Panc1 (cell line): ENCODE data around the gene CDCA4. TPM values are rescaled to one million over a fixed set of nuclear protein-coding genes. Genes with fewer than 3 reads are reported as not detected.
A peak's percentile ranks its signal among the peaks of the same experiment; 100 is the strongest.
"Not testable (repeated sequence)": the region's sequence is repeated elsewhere in the genome, so short reads cannot be mapped to it uniquely, and the experiment has no call there.

Experiments used
- ATAC-seq: fragments of 200-7000 bp; cut with Tn5 transposase; 2 replicates; pipeline ENCODE4 v1.9.1; 2020; ENCODE audit warnings: mild to moderate bottlenecking, moderate library complexity
- BruUV-seq: library from RNA; stranded (reverse); fragments of 400-500 nt; replicated peaks from 2 replicates; lab custom pipeline; 2021; lab: Mats Ljungman, UMichigan
- CTCF ChIA-PET: fragments of 300-600 bp; sonication (Branson Sonifier 250); formaldehyde crosslinking; loops from one replicate; lab custom pipeline; 2022; ENCODE audit warnings: antibody characterized with exemption; lab: Charles Lee
- POLR2A ChIA-PET: fragments of 300-600 bp; sonication (Branson Sonifier 250); formaldehyde crosslinking; loops from one replicate; lab custom pipeline; 2022; ENCODE audit warnings: antibody characterized with exemption; lab: Charles Lee
- DNase-seq: peaks from one replicate; pipeline ENCODE4 v3.0.0-alpha.2; 2010; ENCODE audit warnings: low read depth, low spot score
- H3K27ac ChIP-seq: 2 replicates; pipeline ENCODE4 v1.5.1; 2011; ENCODE audit warnings: mild to moderate bottlenecking, low read length, inconsistent platforms
- H3K27me3 ChIP-seq: fragments of 200-500 bp; sonication (Bioruptor generic); 2 replicates; pipeline ENCODE4 v1.6.0; 2014; ENCODE audit warnings: low read length, inconsistent platforms; ENCODE audit not compliant: control insufficient read depth, insufficient read depth
- H3K36me3 ChIP-seq: fragments of 200-500 bp; sonication (Bioruptor generic); 2 replicates; pipeline ENCODE4 v1.5.1; 2014; ENCODE audit warnings: inconsistent platforms, mild to moderate bottlenecking, low read length, moderate library complexity; ENCODE audit not compliant: control insufficient read depth, insufficient read depth
- H3K4me1 ChIP-seq: 2 replicates; pipeline ENCODE4 v1.5.1; 2011; ENCODE audit warnings: inconsistent platforms, mild to moderate bottlenecking, low read length, moderate library complexity; ENCODE audit not compliant: control insufficient read depth, insufficient read depth
- H3K4me3 ChIP-seq, 2 experiments: 2 replicates each; pipeline ENCODE4 v1.5.1; 2011 to 2012; ENCODE audit warnings: low read depth in 2 of 2, low read length in 2 of 2, mild to moderate bottlenecking in 2 of 2, inconsistent platforms in 1 of 2, moderate library complexity in 1 of 2
- H3K9me3 ChIP-seq: fragments of 200-500 bp; sonication (Bioruptor generic); 2 replicates; pipeline ENCODE4 v1.5.1; 2014; ENCODE audit warnings: low read depth, mild to moderate bottlenecking, inconsistent platforms, low read length, moderate library complexity; ENCODE audit not compliant: control insufficient read depth, insufficient read depth
- CTCF ChIP-seq: fragments of 450-650 bp; IDR thresholded peaks from 2 replicates; pipeline ENCODE4 v1.5.1; 2017; ENCODE audit warnings: mild to moderate bottlenecking
- POLR2AphosphoS5 ChIP-seq: IDR thresholded peaks from 2 replicates; pipeline ENCODE4 v1.6.1; 2012; ENCODE audit warnings: mild to moderate bottlenecking, low read depth, low read length, moderate library complexity
- REST ChIP-seq, 2 experiments: IDR thresholded peaks; 2 replicates each; pipeline ENCODE4 v1.6.1; 2011 to 2012; ENCODE audit warnings: low read depth in 2 of 2, control low read depth in 1 of 2, low read length in 1 of 2, mild to moderate bottlenecking in 1 of 2, moderate library complexity in 1 of 2; ENCODE audit not compliant: insufficient read depth in 1 of 2
- SIN3A ChIP-seq: IDR thresholded peaks from 2 replicates; pipeline ENCODE4 v1.6.1; 2012; ENCODE audit warnings: low read depth, mild to moderate bottlenecking, low read length, moderate library complexity, borderline replicate concordance; ENCODE audit not compliant: insufficient read depth
- TCF7L2 ChIP-seq: IDR thresholded peaks from 2 replicates; pipeline ENCODE4 v1.6.1; 2011; ENCODE audit warnings: mild to moderate bottlenecking, low read depth, low read length, inconsistent platforms
- in situ Hi-C: cut with HindIII; loops from 2 replicates; pipeline ENCODE4 v1.10.0; 2016; ENCODE audit warnings: low sequenced_read_pairs, low pct_unique_long_range_greater_than_20kb
- intact Hi-C: fragments of 100-400 bp; cut with micrococcal nuclease; formaldehyde crosslinking; loops from one replicate; pipeline ENCODE4 v1.10.0; 2022; ENCODE audit not compliant: unreplicated experiment
- total RNA-seq: library from RNA; stranded (reverse); gene quantifications from one replicate; pipeline ENCODE4 v1.2.1, GENCODE V29; 2021; ENCODE audit not compliant: unreplicated experiment

CDCA4 gene
- total RNA-seq, 1 experiment from 2014 or later: 39.9 TPM

GRCh38 chr14:105039458-105040205, 18.7 kb upstream of the CDCA4 start:
- H3K36me3 ChIP-seq: no peaks in the 10 kb centered on the region
- H3K27me3 ChIP-seq: no peaks in the 10 kb centered on the region
- TF ChIP-seq SIN3A (no peak), POLR2AphosphoS5 (no peak), CTCF (no peak), REST (IDR thresholded peaks at IDR 0.05; ENCODE audit: insufficient read depth in 1 of 2, low read depth in 2 of 2, low read length in 1 of 2) (no peak), TCF7L2 (no peak)
- in situ Hi-C loops: no loop called here
- POLR2A ChIA-PET: no interaction called here
- no peaks in the 10 kb centered on the region for H3K9me3 ChIP-seq
- BruUV-seq: no TSS peak
- H3K4me3 ChIP-seq: no peak overlapping the region
- peak overlapping the region; percentile 11; the same call in 1 of the 2 replicates for H3K27ac ChIP-seq
- no peak for ATAC-seq
- DNase-seq: no peak
- H3K4me1 ChIP-seq: peaks cover 5% of the 10 kb centered on the region; the same call in 1 of the 2 replicates
- intact Hi-C loops: no loop called here
- CTCF ChIA-PET: no interaction called here

- H3K4me1 ChIP-seq, H3K36me3 ChIP-seq, H3K9me3 ChIP-seq, ATAC-seq, BruUV-seq, in situ Hi-C loops, CTCF ChIA-PET, H3K4me3 ChIP-seq, H3K27ac ChIP-seq, H3K27me3 ChIP-seq, intact Hi-C loops, DNase-seq: not testable (repeated sequence)
- POLR2A ChIA-PET: interaction anchor here (0.9 kb wide), 1 partner anchor 215 kb away, joined by 3 read pairs; no protein-coding TSS in a partner anchor
Measured at GRCh38 chr14:105035616-105036015, 14.7 kb upstream of the CDCA4 start.
